DMS53 treated with DMSO at 0.1 percent for 48 hours (cell line): ENCODE measurements around the gene DYNC2LI1.

Experiments
- DNase-seq: peaks from one replicate; lab custom pipeline; 2025; ENCODE audit not compliant: unreplicated experiment; lab: John Stamatoyannopoulos, UW

DYNC2LI1 gene

DNA sequence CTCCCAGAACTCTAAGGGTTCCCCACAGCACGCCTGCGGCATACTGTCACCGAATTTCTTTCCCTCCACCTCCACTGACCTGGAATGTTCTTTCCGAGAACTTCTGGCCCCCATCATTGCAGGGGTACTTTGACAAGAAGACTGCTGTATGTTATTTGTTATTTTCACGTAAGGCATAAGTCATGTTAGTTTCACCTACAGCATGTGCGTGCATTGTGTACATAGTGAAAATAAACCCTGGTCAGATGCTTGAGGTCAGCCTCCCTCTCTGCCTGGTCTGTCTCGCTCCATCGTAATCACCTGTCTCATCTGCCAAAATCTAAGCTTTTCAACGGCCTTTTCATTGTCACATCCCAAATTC, 69.0 kb downstream of the DYNC2LI1 start:
- DNase-seq, result no peak

DNA sequence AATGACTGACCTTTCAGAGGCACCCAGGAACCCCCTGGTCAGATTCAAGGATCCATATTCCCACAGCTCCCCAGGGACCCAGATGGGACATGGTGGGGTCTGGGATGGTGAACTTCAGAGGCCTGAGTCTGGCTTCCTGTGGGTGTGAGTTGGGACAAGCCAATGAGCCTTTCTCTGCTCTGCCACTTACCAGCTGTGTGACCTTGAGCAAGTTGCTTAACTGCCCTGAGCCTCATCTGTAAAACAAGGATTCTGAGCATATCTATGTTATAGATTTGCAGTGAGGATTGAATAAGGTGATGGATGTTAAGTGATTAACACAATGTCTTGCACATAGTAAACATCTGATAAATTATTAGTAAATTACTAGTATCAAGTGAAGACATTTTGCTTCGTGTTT, 71.3 kb downstream of the DYNC2LI1 start:
- DNase-seq, result no peak

DNA sequence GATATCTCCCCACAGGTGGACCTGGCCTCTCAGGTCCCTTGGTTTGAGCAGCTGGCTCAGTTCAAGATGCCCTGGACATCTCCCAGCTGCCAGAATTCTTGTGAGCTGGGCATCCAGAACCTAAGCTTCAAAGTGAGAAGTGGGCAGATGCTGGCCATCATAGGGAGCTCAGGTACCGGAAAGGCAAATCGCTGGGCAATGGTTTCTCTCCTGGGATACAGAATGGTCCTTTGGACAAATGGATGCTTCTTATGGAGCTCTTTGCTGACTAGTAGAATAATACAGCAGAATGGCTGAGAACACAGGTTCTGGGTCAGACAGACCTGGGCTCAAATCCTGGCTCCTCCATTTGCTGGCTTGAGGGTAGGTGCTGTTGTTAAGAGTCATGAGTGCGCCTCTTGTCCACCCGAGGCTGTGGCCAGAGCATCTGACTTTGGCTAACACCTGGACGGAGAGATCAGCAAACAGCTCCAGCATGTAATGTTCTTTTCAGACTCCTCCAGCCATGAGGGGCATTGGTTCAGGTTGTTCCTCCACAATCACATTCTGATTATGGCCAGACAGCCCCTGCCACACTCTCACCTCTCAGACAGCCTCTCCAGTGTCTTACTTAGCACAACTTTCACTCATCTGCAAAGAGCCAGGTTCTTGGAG, 72.4 kb downstream of the DYNC2LI1 start:
- no peak for DNase-seq

DNA sequence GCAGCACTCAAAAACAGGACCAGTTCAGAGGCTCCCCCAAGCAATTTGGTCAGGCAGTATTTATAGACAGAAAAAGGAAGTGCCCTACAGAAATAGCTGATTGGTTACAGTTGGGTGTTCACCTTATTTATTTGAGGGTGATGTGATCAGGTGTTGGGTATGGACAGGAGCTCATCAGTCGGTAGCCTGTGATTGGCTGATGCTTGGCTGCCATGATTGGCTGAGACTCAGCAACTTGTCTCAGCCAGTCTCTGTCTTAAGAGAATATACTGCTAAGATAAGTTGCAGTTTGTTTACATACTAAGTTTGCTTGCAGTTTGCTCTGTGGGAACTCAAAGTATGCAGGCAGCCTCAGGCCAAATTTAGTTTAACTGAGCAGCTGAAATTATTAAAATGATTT, 74.4 kb downstream of the DYNC2LI1 start:
- peak; percentile 54 for DNase-seq

DNA sequence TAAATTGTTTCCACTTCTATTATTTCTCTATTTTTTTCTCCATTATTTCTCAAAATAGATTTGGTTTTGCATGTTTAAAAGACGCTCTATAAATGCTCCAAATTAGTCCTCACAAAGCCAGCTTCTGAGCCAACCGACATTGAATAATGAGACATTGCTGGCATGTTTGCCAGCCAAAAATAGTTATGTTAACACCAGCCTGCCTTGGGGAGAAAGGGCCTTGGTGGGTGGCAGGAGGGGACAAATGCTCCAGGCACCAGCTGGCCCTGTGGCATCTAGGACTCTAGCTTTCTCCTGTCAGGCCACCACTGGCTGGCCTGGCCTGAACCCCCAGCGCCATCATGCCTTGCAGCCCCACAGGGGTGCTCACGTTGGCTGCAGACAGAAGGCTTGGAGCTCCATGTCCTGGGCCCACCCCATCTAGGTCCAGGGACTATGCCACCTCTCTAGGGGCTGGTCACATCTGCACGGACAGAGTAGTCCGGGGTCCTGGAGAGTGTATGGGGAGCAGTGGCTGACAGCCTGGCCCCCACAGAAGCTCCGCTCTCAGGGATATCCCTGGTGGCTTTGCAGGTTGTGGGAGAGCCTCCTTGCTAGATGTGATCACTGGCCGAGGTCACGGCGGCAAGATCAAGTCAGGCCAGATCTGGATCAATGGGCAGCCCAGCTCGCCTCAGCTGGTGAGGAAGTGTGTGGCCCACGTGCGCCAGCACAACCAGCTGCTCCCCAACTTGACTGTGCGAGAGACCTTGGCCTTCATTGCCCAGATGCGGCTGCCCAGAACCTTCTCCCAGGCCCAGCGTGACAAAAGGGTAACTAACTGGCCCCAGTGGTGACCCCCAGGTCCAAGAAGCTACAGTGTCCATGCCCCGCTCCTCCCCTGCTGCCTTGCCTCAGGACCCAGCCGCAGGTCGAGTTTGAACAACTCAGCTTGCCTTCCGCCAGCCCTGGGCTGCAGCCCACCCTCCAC, 77.5 kb downstream of the DYNC2LI1 start:
- no peak for DNase-seq

- DNase-seq, result no peak
Observed at GRCh38 chr2:43852196-43852730, 78.4 kb downstream of the DYNC2LI1 start.

DNA sequence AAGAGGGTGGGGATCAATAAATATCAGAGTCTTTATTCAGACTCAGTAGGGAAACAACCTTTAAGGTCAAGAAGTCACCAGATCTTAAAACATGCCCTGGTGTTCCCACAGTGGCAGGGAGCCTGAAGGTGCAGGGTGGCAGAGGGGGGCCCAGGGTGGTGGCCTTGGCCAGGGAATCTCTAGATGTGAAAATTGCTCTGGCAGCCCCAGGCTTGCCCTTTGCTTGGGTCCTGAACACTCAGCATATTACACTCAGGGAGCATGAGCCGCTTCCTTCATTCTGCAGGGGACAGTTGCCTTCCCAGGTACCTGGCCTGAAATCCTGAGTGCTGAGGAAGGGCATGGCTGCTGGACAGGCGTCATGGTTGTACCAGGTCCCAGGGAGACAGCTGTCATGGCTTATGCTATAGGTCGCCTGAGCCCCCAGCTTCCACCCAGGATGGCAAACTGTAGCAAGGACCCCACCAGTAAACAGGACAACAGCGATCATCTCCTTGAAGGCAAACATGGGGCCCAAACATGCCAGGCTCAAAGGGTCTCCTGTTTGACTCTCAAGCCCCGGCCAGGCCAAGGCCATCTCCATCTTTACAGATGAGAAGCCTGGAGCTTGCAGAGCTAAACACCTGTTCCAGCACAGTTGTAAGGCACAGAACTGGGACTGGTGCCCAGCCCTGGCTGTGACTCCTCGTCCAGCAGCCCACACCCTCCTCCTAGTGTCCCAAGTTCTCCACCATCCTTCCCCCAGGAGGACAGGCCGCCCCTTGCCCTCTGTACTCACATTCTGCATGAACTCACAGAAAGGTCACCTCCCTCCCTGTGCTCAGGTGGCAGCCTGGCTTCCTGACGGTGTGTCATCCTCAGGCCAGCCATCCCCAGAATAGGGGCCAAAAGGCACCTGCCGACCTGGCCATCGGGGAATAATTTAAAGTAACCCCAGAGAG, 79.6 kb downstream of the DYNC2LI1 start:
- DNase-seq, result no peak

DNA sequence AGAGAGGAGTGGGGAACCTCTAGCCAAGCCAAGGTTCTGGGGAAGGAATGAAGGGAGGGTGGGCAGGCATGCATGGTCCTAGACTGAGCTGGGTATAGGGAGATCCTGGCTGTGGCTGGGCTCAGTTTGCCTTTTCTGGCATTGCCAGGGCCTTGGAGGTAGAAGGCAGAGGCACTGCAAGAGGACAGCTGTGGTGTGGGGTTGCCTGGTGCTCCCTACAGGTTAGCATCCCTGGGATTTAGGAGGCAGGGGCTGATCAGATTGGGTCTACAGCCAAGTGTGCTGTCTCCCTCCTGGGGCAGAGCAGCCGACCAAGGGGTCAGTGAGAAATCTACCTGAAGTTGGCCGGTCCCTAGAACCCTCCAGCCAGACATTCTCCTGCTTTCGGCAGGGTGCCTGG, 80.8 kb downstream of the DYNC2LI1 start:
- DNase-seq, result no peak

DNA sequence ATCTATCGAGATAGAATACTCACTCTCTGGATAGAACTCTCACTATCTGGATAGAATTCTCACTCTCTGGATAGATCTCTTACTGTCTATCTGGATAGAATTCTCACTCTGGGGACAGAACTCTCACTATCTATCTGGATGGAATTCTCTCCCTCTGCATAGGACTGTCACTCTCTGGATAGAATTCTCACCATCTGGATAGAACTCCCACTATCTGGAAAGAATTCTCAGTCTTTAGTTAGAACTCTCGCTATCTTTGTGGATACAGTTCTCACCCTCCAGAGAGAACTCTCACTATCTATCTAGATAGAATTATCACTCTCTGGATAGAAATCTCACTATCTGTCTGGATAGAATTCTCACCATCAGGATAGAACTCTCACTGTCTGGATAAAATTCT, 81.5 kb downstream of the DYNC2LI1 start:
- DNase-seq, result no peak
